Thyroid gland (tissue), 4 donors: Measurements from ENCODE around the gene WDR6.
A peak's percentile ranks its signal among the peaks of the same experiment; 100 is the strongest.

ENCODE experiments used
- POLR2A ChIP-seq, 2 donors: fragments of 450-650 bp; IDR thresholded peaks; one replicate each; pipeline ENCODE4 v1.6.1; 2017; ENCODE audit warnings: antibody characterized with exemption in 2 of 2, mild to moderate bottlenecking in 2 of 2, moderate library complexity in 1 of 2
- TF ChIP-seq, protein P1 (sequence below), 6 experiments: fragments of 200-600 bp in 3 of 6; fragments of 450-650 bp in 3 of 6; sonication (generic) in 3 of 6; IDR thresholded peaks; one replicate each; pipeline ENCODE4 v1.5.1; 2016 to 2019; ENCODE audit warnings: antibody characterized with exemption in 6 of 6, mild to moderate bottlenecking in 2 of 6, inconsistent platforms in 1 of 6, moderate library complexity in 1 of 6

DNA sequence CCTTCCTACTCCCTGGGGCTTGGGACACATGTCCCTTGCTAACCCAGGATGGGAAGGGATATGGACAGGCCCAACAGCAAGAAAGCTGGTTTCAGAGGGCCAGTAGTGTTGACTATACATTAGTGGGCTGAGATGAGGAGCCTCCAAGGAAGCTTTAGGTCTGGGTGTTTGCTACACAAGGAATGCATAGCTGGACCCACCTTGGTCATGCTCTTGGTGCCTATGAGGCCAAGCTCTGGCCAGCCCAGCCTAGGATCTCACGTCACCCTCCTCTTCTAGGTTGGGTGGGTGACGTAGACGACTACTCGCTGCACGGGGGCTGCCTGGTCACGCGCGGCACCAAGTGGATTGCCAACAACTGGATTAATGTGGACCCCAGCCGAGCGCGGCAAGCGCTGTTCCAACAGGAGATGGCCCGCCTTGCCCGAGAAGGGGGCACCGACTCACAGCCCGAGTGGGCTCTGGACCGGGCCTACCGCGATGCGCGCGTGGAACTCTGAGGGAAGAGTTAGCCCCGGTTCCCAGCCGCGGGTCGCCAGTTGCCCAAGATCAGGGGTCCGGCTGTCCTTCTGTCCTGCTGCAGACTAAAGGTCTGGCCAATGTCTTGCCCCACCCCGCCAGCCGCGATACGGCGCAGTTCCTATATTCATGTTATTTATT, 653 bp upstream of the WDR6 start:
- TF ChIP-seq, protein P1, sequence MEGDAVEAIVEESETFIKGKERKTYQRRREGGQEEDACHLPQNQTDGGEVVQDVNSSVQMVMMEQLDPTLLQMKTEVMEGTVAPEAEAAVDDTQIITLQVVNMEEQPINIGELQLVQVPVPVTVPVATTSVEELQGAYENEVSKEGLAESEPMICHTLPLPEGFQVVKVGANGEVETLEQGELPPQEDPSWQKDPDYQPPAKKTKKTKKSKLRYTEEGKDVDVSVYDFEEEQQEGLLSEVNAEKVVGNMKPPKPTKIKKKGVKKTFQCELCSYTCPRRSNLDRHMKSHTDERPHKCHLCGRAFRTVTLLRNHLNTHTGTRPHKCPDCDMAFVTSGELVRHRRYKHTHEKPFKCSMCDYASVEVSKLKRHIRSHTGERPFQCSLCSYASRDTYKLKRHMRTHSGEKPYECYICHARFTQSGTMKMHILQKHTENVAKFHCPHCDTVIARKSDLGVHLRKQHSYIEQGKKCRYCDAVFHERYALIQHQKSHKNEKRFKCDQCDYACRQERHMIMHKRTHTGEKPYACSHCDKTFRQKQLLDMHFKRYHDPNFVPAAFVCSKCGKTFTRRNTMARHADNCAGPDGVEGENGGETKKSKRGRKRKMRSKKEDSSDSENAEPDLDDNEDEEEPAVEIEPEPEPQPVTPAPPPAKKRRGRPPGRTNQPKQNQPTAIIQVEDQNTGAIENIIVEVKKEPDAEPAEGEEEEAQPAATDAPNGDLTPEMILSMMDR (IDR thresholded peaks at IDR 0.05) = no peak
- TF ChIP-seq POLR2A (IDR thresholded peaks at IDR 0.05) = peak in 1 of 2 donors; percentile 14
